Activated CD8-positive, alpha-beta memory T cell treated with anti-CD3 and anti-CD28 coated beads, Interleukin-2, amount 10 ng/mL, durations not matched to agents 7 days and 5 days (primary cell): Measurements from ENCODE around the gene NR2F6. TPM values are rescaled to one million over a fixed set of nuclear protein-coding genes. Genes with fewer than 3 reads are reported as not detected.

Experiments used
- ATAC-seq: fragments of 150-1000 bp; cut with Tn5 transposase; one replicate; pipeline ENCODE4 v1.10.0; 2021; ENCODE audit warnings: moderate library complexity
- CTCF ChIA-PET: fragments of 350-600 bp; sonication (Branson Sonifier 250); formaldehyde crosslinking; loops from one replicate; lab custom pipeline; 2021; ENCODE audit warnings: antibody characterized with exemption; lab: Charles Lee
- DNase-seq: peaks from one replicate; pipeline ENCODE4 v3.0.0-alpha.2; 2020
- H3K27ac Mint-ChIP-seq: one replicate; pipeline ENCODE4 v1.8.0; 2021; ENCODE audit warnings: mild to moderate bottlenecking, mixed read lengths
- H3K27me3 Mint-ChIP-seq: one replicate; pipeline ENCODE4 v1.8.0; 2021; ENCODE audit warnings: mixed read lengths
- H3K36me3 Mint-ChIP-seq: one replicate; pipeline ENCODE4 v1.8.0; 2021; ENCODE audit warnings: mild to moderate bottlenecking, mixed read lengths
- H3K4me1 Mint-ChIP-seq: one replicate; pipeline ENCODE4 v1.8.0; 2021; ENCODE audit warnings: mixed read lengths
- H3K4me3 Mint-ChIP-seq: one replicate; pipeline ENCODE4 v1.8.0; 2021; ENCODE audit warnings: mild to moderate bottlenecking, moderate library complexity, mixed read lengths
- H3K9me3 Mint-ChIP-seq: one replicate; pipeline ENCODE4 v1.8.0; 2022; ENCODE audit warnings: low read depth, mixed read lengths
- total RNA-seq, 2 experiments: library from RNA; stranded (reverse); gene quantifications; one replicate each; pipeline ENCODE4 v1.2.3, GENCODE V29; 2021

The NR2F6 gene
- total RNA-seq, 2 experiments from 2014 or later, result 2.7 to 4.7 TPM

- no peak overlapping the region for H3K27ac Mint-ChIP-seq
- no peaks in the 10 kb centered on the region for H3K27me3 Mint-ChIP-seq
- no peak for ATAC-seq
- CTCF ChIA-PET, result interaction anchor here (0.6 to 12.2 kb wide), 10 partner anchors 8 to 191 kb away, joined by 3 to 132 read pairs (median 10); partner anchors contain the start of genes ANKLE1 and BABAM1
- H3K4me3 Mint-ChIP-seq, result no peak overlapping the region
- H3K36me3 Mint-ChIP-seq, result no peaks in the 10 kb centered on the region
- DNase-seq, result no peak
- H3K9me3 Mint-ChIP-seq, result no peaks in the 10 kb centered on the region
- peaks cover 6% of the 10 kb centered on the region for H3K4me1 Mint-ChIP-seq
Observed at GRCh38 chr19:17259118-17259780, 13.5 kb upstream of the NR2F6 start.

- ATAC-seq, result no peak
- Mint-ChIP-seq H3K27me3 (no peaks in the 10 kb centered on the region), H3K27ac (no peak overlapping the region), H3K36me3 (no peaks in the 10 kb centered on the region), H3K9me3 (no peaks in the 10 kb centered on the region), H3K4me1 (peaks cover 6% of the 10 kb centered on the region), H3K4me3 (no peak overlapping the region)
- CTCF ChIA-PET, result interaction anchor here (1.1 to 1.3 kb wide), 2 partner anchors 26 to 36 kb away, joined by 3 to 5 read pairs; partner anchors contain the start of gene ANKLE1
- DNase-seq, result no peak
Observed at GRCh38 chr19:17256130-17256529, 10.4 kb upstream of the NR2F6 start.

GRCh38 chr19:17255150-17255621, 9.5 kb upstream of the NR2F6 start:
- no peaks in the 10 kb centered on the region for H3K9me3 Mint-ChIP-seq
- H3K27me3 Mint-ChIP-seq, result no peaks in the 10 kb centered on the region
- no peak overlapping the region for H3K27ac Mint-ChIP-seq
- no peak for ATAC-seq
- no peaks in the 10 kb centered on the region for H3K36me3 Mint-ChIP-seq
- H3K4me1 Mint-ChIP-seq, result no peaks in the 10 kb centered on the region
- DNase-seq, result no peak
- CTCF ChIA-PET, result interaction anchor here (0.9 to 1.4 kb wide), 4 partner anchors 9 to 37 kb away, joined by 3 to 5 read pairs (median 3); partner anchors contain the start of genes ANKLE1 and USHBP1
- H3K4me3 Mint-ChIP-seq, result no peak overlapping the region

- no peaks in the 10 kb centered on the region for H3K4me1 Mint-ChIP-seq
- no peak overlapping the region for H3K27ac Mint-ChIP-seq
- DNase-seq (no peak), ATAC-seq (no peak)
- H3K9me3 Mint-ChIP-seq, result no peaks in the 10 kb centered on the region
- H3K4me3 Mint-ChIP-seq, result no peak overlapping the region
- H3K36me3 Mint-ChIP-seq, result no peaks in the 10 kb centered on the region
- no peaks in the 10 kb centered on the region for H3K27me3 Mint-ChIP-seq
- CTCF ChIA-PET, result interaction anchor here (0.9 to 1.4 kb wide), 2 partner anchors 9 to 12 kb away, joined by 3 read pairs; partner anchors contain the start of gene USHBP1
Observed at GRCh38 chr19:17254636-17255035, 8.9 kb upstream of the NR2F6 start.

GRCh38 chr19:17249887-17250548, 4.3 kb upstream of the NR2F6 start:
- no peak overlapping the region for H3K4me3 Mint-ChIP-seq

GRCh38 chr19:17248011-17248776, 2.5 kb upstream of the NR2F6 start:
- peaks cover 7% of the 10 kb centered on the region for H3K4me1 Mint-ChIP-seq
- ATAC-seq, result no peak
- no peak overlapping the region for H3K27ac Mint-ChIP-seq
- CTCF ChIA-PET, result interaction anchor here (0.6 to 3.0 kb wide), 2 partner anchors 12 to 98 kb away, joined by 4 to 23 read pairs; no protein-coding TSS in a partner anchor
- H3K36me3 Mint-ChIP-seq, result no peaks in the 10 kb centered on the region
- no peaks in the 10 kb centered on the region for H3K9me3 Mint-ChIP-seq
- H3K27me3 Mint-ChIP-seq, result peaks cover 22% of the 10 kb centered on the region
- no peak overlapping the region for H3K4me3 Mint-ChIP-seq
- no peak for DNase-seq

More at GRCh38 chr19:17249887-17250548, 4.3 kb upstream of the NR2F6 start:
- Mint-ChIP-seq H3K27me3 (peaks cover 13% of the 10 kb centered on the region), H3K4me1 (peaks cover 7% of the 10 kb centered on the region), H3K9me3 (no peaks in the 10 kb centered on the region), H3K36me3 (no peaks in the 10 kb centered on the region), H3K27ac (no peak overlapping the region)
- DNase-seq (no peak), ATAC-seq (no peak)
- CTCF ChIA-PET, result interaction anchor here (1.1 to 3.0 kb wide), 3 partner anchors 10 to 32 kb away, joined by 3 to 23 read pairs (median 3); partner anchors contain the start of gene ANKLE1

GRCh38 chr19:17246681-17247425, 1.1 kb upstream of the NR2F6 start:
- Mint-ChIP-seq H3K4me1 (peaks cover 7% of the 10 kb centered on the region), H3K9me3 (no peaks in the 10 kb centered on the region), H3K36me3 (no peaks in the 10 kb centered on the region), H3K4me3 (peak overlapping the region; percentile 74), H3K27me3 (peaks cover 22% of the 10 kb centered on the region), H3K27ac (no peak overlapping the region)
- ATAC-seq (no peak), DNase-seq (no peak)
- CTCF ChIA-PET, result no interaction called here

- H3K36me3 Mint-ChIP-seq, result no peaks in the 10 kb centered on the region
- ATAC-seq, result no peak
- H3K27ac Mint-ChIP-seq, result no peak overlapping the region
- no peaks in the 10 kb centered on the region for H3K9me3 Mint-ChIP-seq
- H3K4me3 Mint-ChIP-seq, result peak overlapping the region; percentile 9
- DNase-seq, result no peak
- CTCF ChIA-PET, result interaction anchor here (0.7 to 1.0 kb wide), 2 partner anchors 19 to 75 kb away, joined by 3 read pairs; partner anchors contain the start of gene OCEL1
- H3K27me3 Mint-ChIP-seq, result peaks cover 22% of the 10 kb centered on the region
- peaks cover 7% of the 10 kb centered on the region for H3K4me1 Mint-ChIP-seq
Observed at GRCh38 chr19:17244618-17245534, 843 bp downstream of the NR2F6 start.

- Mint-ChIP-seq H3K27me3 (peaks cover 22% of the 10 kb centered on the region), H3K36me3 (no peaks in the 10 kb centered on the region), H3K27ac (no peak overlapping the region), H3K4me3 (peak overlapping the region; percentile 9), H3K4me1 (peaks cover 7% of the 10 kb centered on the region), H3K9me3 (no peaks in the 10 kb centered on the region)
- CTCF ChIA-PET, result interaction anchor here (1.0 to 2.0 kb wide), 2 partner anchors 16 to 75 kb away, joined by 3 to 10 read pairs; no protein-coding TSS in a partner anchor
- ATAC-seq (no peak), DNase-seq (no peak)
Observed at GRCh38 chr19:17243830-17244617, 1.7 kb downstream of the NR2F6 start.

- Mint-ChIP-seq H3K9me3 (no peaks in the 10 kb centered on the region), H3K4me3 (no peak overlapping the region), H3K27me3 (peaks cover 22% of the 10 kb centered on the region), H3K4me1 (peaks cover 7% of the 10 kb centered on the region), H3K36me3 (no peaks in the 10 kb centered on the region), H3K27ac (no peak overlapping the region)
- ATAC-seq (no peak), DNase-seq (no peak)
- CTCF ChIA-PET, result interaction anchor here (1.0 to 2.0 kb wide), 2 partner anchors 10 to 17 kb away, joined by 5 to 10 read pairs; no protein-coding TSS in a partner anchor
Observed at GRCh38 chr19:17243211-17243829, 2.4 kb downstream of the NR2F6 start.
